ENCODE data around the gene RNASEH1.

Gene RNASEH1

DNA sequence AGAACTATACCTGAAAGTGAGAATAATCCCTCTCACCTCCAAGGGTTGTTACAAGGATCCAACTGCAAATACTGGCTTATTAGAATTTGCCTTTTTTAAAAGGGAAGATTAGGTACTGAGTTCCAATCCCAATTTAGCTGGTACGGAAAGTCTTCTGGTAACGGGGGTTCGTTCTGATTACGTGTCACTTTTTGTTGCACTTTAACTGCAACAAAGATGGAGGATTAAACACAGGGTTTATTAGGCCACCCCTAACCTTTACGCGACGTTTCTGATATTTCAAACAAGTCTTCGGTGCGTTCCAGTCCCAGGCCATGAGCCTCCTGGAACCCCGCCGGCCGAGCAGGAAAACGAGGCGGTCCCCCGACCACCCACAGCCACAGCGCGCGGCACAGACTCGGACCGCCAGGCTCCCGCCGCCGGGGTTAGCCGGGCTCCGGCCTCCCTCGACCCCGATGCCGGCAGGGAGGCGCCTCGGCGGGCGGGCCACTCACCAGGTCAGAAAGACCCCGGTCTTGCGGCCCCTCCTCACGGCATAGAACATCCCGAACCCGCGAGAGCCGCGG, 411 bp downstream of the RNASEH1 start:
- TF ChIP-seq, protein P1, sequence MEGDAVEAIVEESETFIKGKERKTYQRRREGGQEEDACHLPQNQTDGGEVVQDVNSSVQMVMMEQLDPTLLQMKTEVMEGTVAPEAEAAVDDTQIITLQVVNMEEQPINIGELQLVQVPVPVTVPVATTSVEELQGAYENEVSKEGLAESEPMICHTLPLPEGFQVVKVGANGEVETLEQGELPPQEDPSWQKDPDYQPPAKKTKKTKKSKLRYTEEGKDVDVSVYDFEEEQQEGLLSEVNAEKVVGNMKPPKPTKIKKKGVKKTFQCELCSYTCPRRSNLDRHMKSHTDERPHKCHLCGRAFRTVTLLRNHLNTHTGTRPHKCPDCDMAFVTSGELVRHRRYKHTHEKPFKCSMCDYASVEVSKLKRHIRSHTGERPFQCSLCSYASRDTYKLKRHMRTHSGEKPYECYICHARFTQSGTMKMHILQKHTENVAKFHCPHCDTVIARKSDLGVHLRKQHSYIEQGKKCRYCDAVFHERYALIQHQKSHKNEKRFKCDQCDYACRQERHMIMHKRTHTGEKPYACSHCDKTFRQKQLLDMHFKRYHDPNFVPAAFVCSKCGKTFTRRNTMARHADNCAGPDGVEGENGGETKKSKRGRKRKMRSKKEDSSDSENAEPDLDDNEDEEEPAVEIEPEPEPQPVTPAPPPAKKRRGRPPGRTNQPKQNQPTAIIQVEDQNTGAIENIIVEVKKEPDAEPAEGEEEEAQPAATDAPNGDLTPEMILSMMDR (conservative IDR thresholded peaks at IDR 0.05; ENCODE audit: control insufficient read depth, insufficient read depth, low read depth, low read length) = no peak
- no peak for DNase-seq (ENCODE audit: low read depth)
- peak overlapping the region; percentile 64 for H3K4me3 ChIP-seq (ENCODE audit: control insufficient read depth, low read depth, low read length)

DNA sequence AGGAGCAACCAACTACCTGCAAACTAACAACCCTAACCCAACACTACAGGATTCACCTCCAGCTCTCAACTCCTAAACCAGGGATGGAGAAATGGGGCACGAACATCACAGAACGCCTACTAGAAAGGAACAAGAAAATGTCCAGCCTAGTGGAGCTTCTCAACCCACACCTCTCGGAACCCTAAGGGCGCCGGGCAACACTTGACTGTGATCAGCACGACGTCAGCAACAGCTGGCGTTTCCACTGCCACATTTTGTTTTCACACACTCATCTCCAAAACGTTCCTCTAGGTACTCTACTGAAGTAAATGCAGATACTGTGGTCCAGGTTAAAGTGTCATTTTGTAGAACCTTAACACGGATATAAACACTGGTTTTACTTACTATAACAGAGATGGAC, 4.2 kb downstream of the RNASEH1 start:
- DNase-seq (ENCODE audit: low read depth) = no peak
- TF ChIP-seq, protein P1 (conservative IDR thresholded peaks at IDR 0.05; ENCODE audit: control insufficient read depth, insufficient read depth, low read depth, low read length) = no peak
- no peak overlapping the region for H3K4me3 ChIP-seq (ENCODE audit: control insufficient read depth, low read depth, low read length)

DNA sequence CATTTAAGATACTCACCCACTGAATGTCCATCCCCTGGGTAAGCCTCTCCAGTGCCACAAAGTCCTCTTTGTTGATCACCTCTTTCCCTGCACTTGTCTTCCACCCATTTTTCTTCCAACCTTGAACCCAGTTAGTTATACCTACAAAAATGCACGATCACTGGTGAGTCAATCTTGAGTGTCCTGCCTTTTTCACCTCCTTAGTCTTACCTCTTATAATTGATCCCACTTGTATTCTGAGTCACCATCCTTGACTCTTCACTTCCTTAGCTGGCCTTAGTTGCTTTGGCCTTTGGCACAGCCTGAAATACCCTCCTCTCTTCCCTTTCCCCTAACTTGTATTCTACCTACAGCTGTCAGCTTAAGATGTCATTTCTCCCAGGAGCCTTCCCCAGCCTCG, 10.2 kb downstream of the RNASEH1 start:
- H3K4me3 ChIP-seq (ENCODE audit: control insufficient read depth, low read depth, low read length) = no peak overlapping the region
- TF ChIP-seq, protein P1 (conservative IDR thresholded peaks at IDR 0.05; ENCODE audit: control insufficient read depth, insufficient read depth, low read depth, low read length) = no peak
- peak; percentile 56 for DNase-seq (ENCODE audit: low read depth)

DNA sequence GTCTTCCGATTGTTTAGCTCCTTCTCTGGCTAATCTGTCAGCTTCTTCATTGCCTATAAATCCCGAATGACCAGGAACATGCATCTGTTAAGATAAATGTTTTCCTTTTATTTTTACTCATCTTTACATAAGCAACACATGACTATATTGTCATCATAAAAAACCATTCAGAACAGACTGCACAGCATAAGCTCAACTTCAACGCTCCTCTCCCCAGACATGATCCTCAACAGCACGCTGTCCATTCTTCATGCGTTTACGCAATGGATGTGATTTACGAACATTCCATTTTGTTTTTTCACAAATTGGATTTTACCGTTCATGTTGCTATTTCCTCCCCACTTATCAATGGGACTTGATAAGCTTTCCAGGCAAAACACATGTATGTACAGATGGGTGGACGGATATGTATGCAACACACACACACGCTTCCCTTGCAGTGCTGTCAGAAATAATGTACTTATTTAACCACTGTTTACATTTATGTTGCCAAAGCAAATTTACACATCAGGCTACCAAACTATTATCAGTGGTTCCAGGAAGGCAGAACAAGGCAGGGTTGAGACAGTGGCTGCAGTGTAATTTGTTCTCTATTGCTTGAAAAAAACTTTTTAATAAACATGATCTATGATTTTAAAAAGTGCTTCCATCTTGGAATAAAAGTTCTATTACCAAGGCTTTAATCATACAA, 12.2 kb downstream of the RNASEH1 start:
- H3K4me3 ChIP-seq (ENCODE audit: control insufficient read depth, low read depth, low read length) = no peak overlapping the region
- no peak for DNase-seq (ENCODE audit: low read depth)
- TF ChIP-seq, protein P1 (conservative IDR thresholded peaks at IDR 0.05; ENCODE audit: control insufficient read depth, insufficient read depth, low read depth, low read length) = no peak

DNA sequence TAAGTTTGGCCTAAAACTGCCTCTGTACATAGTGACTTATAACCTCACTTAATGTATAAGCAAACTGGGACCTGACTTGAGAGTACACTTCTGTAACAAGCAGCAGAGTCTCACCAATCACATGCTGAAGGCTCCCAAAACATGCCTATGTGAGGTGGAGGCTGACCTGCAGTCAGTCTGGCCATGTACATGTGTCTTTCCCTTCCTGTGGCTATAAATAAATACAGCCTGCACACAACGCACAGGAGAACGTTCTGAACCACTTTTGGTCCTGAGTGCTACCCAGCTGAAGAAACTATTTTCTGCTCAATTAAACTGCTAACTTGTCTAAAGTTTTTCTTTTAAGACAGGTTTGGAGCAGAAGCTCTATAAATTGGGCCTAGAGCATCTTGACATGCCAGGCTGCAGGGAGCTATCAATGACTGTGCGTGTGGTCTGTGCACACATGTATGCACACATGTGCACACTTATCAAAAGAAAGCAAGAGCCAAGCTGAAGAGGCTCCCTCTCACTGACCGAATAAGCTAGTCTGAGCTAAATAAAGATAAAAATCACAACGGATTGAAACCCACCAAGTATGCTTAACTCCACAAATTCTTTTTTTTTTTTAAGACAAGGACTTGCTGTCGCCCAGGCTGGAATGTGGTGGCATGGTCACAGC, 15.0 kb downstream of the RNASEH1 start:
- TF ChIP-seq, protein P1 (conservative IDR thresholded peaks at IDR 0.05; ENCODE audit: control insufficient read depth, insufficient read depth, low read depth, low read length) = no peak
- no peak overlapping the region for H3K4me3 ChIP-seq (ENCODE audit: control insufficient read depth, low read depth, low read length)

DNA sequence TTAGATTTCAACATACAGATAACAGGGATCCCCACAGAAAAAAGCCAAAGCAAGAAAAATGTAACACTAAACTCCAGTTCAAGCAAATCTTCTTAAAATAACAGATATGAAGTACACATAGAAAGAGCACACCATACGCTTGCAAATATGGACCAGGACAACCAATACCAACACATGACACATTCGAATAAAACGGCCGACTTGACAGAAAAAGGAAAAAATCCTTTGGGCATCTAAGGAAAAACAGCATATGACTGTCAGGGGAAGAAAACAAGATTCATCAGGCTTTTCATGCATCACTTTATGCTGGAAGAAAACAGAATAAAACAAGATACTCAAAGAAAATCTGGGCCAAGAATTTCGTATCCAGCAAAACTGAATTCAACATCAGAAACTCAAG, 16.0 kb downstream of the RNASEH1 start:
- TF ChIP-seq, protein P1 (conservative IDR thresholded peaks at IDR 0.05; ENCODE audit: control insufficient read depth, insufficient read depth, low read depth, low read length) = no peak
- DNase-seq (ENCODE audit: low read depth) = no peak
- H3K4me3 ChIP-seq (ENCODE audit: control insufficient read depth, low read depth, low read length) = no peak overlapping the region

More for the DNA sequence above, 15.0 kb downstream of the RNASEH1 start:
- no peak for DNase-seq (ENCODE audit: low read depth)

All from fibroblast of mammary gland (primary cell).